Lower leg skin (tissue), 3 donors: Measurements from ENCODE around the gene SEMA3C.

ENCODE experiments used
- POLR2A ChIP-seq, 2 donors: fragments of 450-650 bp; IDR thresholded peaks; one replicate each; pipeline ENCODE4 v1.6.1; 2016 to 2017; ENCODE audit warnings: antibody characterized with exemption in 2 of 2, mild to moderate bottlenecking in 1 of 2, moderate library complexity in 1 of 2
- TF ChIP-seq, protein P1 (sequence below), 3 donors: fragments of 450-650 bp; IDR thresholded peaks; one replicate each; pipeline ENCODE4 v1.5.1; 2016; ENCODE audit warnings: antibody characterized with exemption in 3 of 3, mild to moderate bottlenecking in 3 of 3, moderate library complexity in 2 of 3

- TF ChIP-seq, protein P1, sequence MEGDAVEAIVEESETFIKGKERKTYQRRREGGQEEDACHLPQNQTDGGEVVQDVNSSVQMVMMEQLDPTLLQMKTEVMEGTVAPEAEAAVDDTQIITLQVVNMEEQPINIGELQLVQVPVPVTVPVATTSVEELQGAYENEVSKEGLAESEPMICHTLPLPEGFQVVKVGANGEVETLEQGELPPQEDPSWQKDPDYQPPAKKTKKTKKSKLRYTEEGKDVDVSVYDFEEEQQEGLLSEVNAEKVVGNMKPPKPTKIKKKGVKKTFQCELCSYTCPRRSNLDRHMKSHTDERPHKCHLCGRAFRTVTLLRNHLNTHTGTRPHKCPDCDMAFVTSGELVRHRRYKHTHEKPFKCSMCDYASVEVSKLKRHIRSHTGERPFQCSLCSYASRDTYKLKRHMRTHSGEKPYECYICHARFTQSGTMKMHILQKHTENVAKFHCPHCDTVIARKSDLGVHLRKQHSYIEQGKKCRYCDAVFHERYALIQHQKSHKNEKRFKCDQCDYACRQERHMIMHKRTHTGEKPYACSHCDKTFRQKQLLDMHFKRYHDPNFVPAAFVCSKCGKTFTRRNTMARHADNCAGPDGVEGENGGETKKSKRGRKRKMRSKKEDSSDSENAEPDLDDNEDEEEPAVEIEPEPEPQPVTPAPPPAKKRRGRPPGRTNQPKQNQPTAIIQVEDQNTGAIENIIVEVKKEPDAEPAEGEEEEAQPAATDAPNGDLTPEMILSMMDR (IDR thresholded peaks at IDR 0.05): no peak
- no peak for TF ChIP-seq POLR2A (IDR thresholded peaks at IDR 0.05)
Measured at GRCh38 chr7:80949449-80949848, 30.6 kb upstream of the SEMA3C start.
